ENCODE measurements around the gene INPP5K. TPM values are rescaled to one million over a fixed set of nuclear protein-coding genes. Genes with fewer than 3 reads are reported as not detected.

INPP5K gene
- total RNA-seq, 5 donors from 2014 or later (not counting 1 experiment from before 2014, with no cell fraction given): 91.1 to 184 (median 97.0) TPM

DNA sequence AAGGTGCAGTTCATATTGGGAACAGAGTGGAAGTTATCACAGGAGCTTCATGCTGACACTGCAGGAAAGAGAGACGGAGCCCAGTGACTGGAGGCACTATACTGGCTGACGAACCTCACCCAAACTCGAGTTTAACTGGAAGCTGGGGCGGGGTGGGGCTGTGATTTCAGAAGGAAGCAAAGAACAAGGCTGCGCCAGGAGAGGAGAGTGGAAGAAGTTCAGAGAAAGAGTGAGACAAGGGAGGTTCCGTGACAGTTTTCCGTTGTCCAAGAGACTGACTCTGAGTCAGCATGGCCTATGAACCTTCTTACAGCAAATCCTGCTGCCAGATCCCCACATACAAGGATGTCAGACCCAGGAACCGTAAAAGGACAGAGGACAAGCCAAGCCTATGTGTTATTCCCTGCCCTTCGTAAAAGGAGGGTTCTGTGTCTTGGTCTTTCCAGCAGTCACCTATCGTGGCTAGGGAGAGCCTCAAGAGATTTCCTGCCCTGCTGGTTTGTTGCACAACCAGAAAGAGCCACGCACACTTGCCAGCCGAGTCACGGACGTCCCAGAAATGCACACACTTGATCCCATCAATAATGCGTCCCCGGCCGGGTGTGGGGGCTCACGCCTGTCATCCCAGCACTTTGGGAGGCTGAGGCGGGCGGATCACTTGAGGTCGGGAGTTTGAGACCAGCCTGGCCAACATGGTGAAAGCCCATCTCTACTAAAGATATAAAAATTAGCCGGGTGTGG, 41.1 kb upstream of the INPP5K start:
- CTCF ChIA-PET: no interaction called here
- H3K9me3 Mint-ChIP-seq: no peaks in the 10 kb centered on the region
- H3K27me3 Mint-ChIP-seq: no peaks in the 10 kb centered on the region
- Histone ChIP-seq H3K27me3 (replicated peaks in 1 of 2; ENCODE audit: control insufficient read depth in 2 of 2, extremely low read depth in 1 of 2, insufficient read depth in 2 of 2, low read length in 1 of 2) (no peaks in the 10 kb centered on the region), H3K36me3 (ENCODE audit: control insufficient read depth in 2 of 2, extremely low read depth in 1 of 2, insufficient read depth in 1 of 2, low read length in 1 of 2) (peaks cover 4 to 20% of the 10 kb centered on the region in 2 donors), H3K9me3 (no peaks in the 10 kb centered on the region), H3K4me1 (ENCODE audit: control insufficient read depth in 1 of 2, extremely low read depth in 1 of 2, insufficient read depth in 2 of 2, low read length in 2 of 2) (peaks cover 0 to 12% of the 10 kb centered on the region in 2 experiments), H3K27ac (ENCODE audit: low read length) (no peak overlapping the region), H3K4me3 (ENCODE audit: control insufficient read depth in 1 of 2, extremely low read depth in 1 of 2, low read length in 1 of 2) (no peak overlapping the region)
- no peak for DNase-seq
- H3K4me3 Mint-ChIP-seq: no peak overlapping the region
- H3K36me3 Mint-ChIP-seq: peaks cover 20% of the 10 kb centered on the region
- H3K27ac Mint-ChIP-seq: no peak overlapping the region
- ATAC-seq (replicated peaks in 1 of 4): no peak
- POLR2A ChIA-PET: interaction anchor here in 1 of 2 donors (0.7 kb wide), 1 partner anchor 29 kb away, joined by 3 read pairs; no protein-coding TSS in a partner anchor
- H3K4me1 Mint-ChIP-seq: peaks cover 26 to 40% (median 31%) of the 10 kb centered on the region in 3 donors
- WGBS (ENCODE audit: insufficient coverage): 95% methylated on average over 13 of the region's 22 CpGs

DNA sequence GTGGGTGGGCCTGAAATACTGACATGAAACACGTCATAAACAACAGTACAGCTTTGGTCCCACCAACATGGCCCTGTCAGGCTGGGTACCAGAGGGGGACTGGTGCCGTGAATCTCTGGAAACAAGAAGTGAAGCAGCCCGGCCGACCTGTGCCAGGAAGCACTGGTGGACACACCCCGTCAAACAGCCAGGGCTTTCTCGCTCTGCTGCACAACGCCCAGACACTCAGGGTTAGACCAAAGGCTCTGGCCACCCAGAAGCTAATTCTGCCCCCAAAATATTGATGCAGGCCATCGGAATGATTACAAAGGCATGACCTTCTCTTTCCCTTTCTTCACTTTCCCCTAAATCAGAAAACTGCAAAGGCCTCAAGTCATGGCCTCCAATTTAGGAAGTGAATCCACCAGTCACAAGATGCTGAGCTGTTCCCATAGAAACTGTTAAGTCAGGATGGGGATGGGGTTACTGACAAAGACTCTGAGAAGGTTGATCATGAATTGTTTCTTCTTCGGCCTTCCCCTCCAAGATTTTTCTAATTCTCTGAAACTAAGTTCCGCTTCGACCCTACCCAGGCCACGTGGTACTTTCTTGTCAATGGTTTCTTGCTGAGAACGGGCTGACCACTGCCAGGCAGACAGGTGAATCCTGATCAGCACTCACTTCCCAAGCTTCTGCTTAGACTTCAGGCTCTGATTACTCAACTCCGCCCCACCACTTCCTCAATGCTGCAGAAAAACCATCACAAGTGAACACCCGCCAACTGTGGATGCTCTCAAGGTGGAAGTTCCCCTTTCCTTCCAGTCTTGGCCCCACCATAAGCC, 39.4 kb upstream of the INPP5K start:
- Mint-ChIP-seq H3K4me3 (no peak overlapping the region), H3K4me1 (peaks cover 17 to 31% (median 22%) of the 10 kb centered on the region in 3 donors), H3K27me3 (no peaks in the 10 kb centered on the region), H3K27ac (no peak overlapping the region), H3K36me3 (peaks cover 29% of the 10 kb centered on the region), H3K9me3 (no peaks in the 10 kb centered on the region)
- H3K9me3 ChIP-seq: no peaks in the 10 kb centered on the region
- 83% methylated on average over 14 of the region's 15 CpGs for WGBS (ENCODE audit: insufficient coverage)
- H3K27ac ChIP-seq (ENCODE audit: low read length): no peak overlapping the region
- CTCF ChIA-PET: no interaction called here
- H3K4me1 ChIP-seq (ENCODE audit: control insufficient read depth in 1 of 2, extremely low read depth in 1 of 2, insufficient read depth in 2 of 2, low read length in 2 of 2): peaks cover 0 to 3% of the 10 kb centered on the region in 2 experiments
- peaks cover 7 to 36% of the 10 kb centered on the region in 2 donors for H3K36me3 ChIP-seq (ENCODE audit: control insufficient read depth in 2 of 2, extremely low read depth in 1 of 2, insufficient read depth in 1 of 2, low read length in 1 of 2)
- POLR2A ChIA-PET: no interaction called here
- H3K4me3 ChIP-seq (ENCODE audit: control insufficient read depth in 1 of 2, extremely low read depth in 1 of 2, low read length in 1 of 2): no peak overlapping the region
- no peak for ATAC-seq (replicated peaks in 1 of 4)
- DNase-seq: peak in 2 of 35 experiments; percentile 12 to 41
- H3K27me3 ChIP-seq (replicated peaks in 1 of 2; ENCODE audit: control insufficient read depth in 2 of 2, extremely low read depth in 1 of 2, insufficient read depth in 2 of 2, low read length in 1 of 2): no peaks in the 10 kb centered on the region

DNA sequence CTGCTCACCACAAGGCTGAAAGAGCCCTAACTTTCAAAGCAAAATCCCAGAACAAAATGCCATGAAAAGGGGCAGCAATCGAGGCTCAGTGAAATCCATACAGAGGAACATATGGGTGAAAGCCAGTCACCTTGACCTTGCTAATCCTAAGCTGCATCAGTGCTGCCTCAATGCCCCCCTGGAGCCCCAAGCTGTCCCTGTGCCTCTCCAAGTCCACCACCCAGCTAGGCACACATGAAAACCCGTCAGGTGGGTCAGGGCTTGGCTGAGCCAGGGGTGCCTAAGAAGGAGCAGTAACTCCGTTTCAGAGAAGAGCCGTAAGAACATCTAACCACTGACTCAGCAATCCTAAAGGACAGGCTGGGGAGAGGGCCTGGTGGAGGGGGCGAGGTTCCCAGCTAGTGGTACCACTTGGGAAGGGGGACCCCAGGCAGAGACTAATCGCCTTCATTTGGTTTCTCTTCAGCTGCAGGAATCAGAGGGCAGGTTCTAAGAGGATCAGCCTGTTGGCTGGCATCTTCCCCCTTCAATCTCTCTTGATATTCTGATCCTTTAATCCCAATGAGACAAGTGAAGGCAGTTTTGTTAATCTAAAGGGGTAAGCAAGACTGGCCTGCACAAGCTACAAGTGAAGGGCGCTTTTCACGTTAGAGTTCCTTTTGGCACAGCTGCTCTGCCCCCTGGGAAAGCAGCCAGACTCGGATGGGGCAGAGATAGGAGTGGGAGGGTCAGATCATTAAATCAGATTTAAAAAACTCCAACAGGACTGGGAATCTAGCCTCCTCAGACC, 38.5 kb upstream of the INPP5K start:
- Histone ChIP-seq H3K27me3 (replicated peaks in 1 of 2; ENCODE audit: control insufficient read depth in 2 of 2, extremely low read depth in 1 of 2, insufficient read depth in 2 of 2, low read length in 1 of 2) (no peaks in the 10 kb centered on the region), H3K4me1 (ENCODE audit: control insufficient read depth in 1 of 2, extremely low read depth in 1 of 2, insufficient read depth in 2 of 2, low read length in 2 of 2) (no peaks in the 10 kb centered on the region), H3K36me3 (ENCODE audit: control insufficient read depth in 2 of 2, extremely low read depth in 1 of 2, insufficient read depth in 1 of 2, low read length in 1 of 2) (peaks cover 11 to 45% of the 10 kb centered on the region in 2 donors), H3K4me3 (ENCODE audit: control insufficient read depth in 1 of 2, extremely low read depth in 1 of 2, low read length in 1 of 2) (no peak overlapping the region), H3K27ac (ENCODE audit: low read length) (no peak overlapping the region), H3K9me3 (no peaks in the 10 kb centered on the region)
- WGBS (ENCODE audit: insufficient coverage): 100% methylated on average over 2 of the region's 9 CpGs
- Mint-ChIP-seq H3K36me3 (peaks cover 38% of the 10 kb centered on the region), H3K4me1 (peaks cover 10 to 24% (median 17%) of the 10 kb centered on the region in 3 donors), H3K27me3 (no peaks in the 10 kb centered on the region), H3K4me3 (no peak overlapping the region), H3K9me3 (no peaks in the 10 kb centered on the region), H3K27ac (no peak overlapping the region)
- ATAC-seq (replicated peaks in 1 of 4) (no peak), DNase-seq (no peak)
- POLR2A ChIA-PET: no interaction called here
- CTCF ChIA-PET: no interaction called here

GRCh38 chr17:1553354-1554266, 37.2 kb upstream of the INPP5K start:
- ChIA-PET POLR2A (no interaction called here), CTCF (interaction anchor here in 1 of 2 donors (0.5 kb wide), 1 partner anchor 601 kb away, joined by 7 read pairs; no protein-coding TSS in a partner anchor)
- no peak overlapping the region for H3K27ac Mint-ChIP-seq

GRCh38 chr17:1552932-1553331, 36.5 kb upstream of the INPP5K start:
- Histone ChIP-seq H3K27me3 (replicated peaks in 1 of 2; ENCODE audit: control insufficient read depth in 2 of 2, extremely low read depth in 1 of 2, insufficient read depth in 2 of 2, low read length in 1 of 2) (no peaks in the 10 kb centered on the region), H3K4me3 (ENCODE audit: control insufficient read depth in 1 of 2, extremely low read depth in 1 of 2, low read length in 1 of 2) (no peak overlapping the region), H3K36me3 (ENCODE audit: control insufficient read depth in 2 of 2, extremely low read depth in 1 of 2, insufficient read depth in 1 of 2, low read length in 1 of 2) (peaks cover 13 to 56% of the 10 kb centered on the region in 2 donors), H3K27ac (ENCODE audit: low read length) (no peak overlapping the region), H3K4me1 (ENCODE audit: control insufficient read depth in 1 of 2, extremely low read depth in 1 of 2, insufficient read depth in 2 of 2, low read length in 2 of 2) (no peaks in the 10 kb centered on the region), H3K9me3 (no peaks in the 10 kb centered on the region)
- POLR2A ChIA-PET: no interaction called here
- Mint-ChIP-seq H3K9me3 (no peaks in the 10 kb centered on the region), H3K4me1 (peaks cover 0 to 13% (median 10%) of the 10 kb centered on the region in 3 donors), H3K27ac (no peak overlapping the region), H3K27me3 (no peaks in the 10 kb centered on the region), H3K4me3 (no peak overlapping the region), H3K36me3 (peaks cover 46% of the 10 kb centered on the region)
- CTCF ChIA-PET: no interaction called here
- WGBS (ENCODE audit: insufficient coverage): 92% methylated on average over 7 of the region's 11 CpGs
- no peak for DNase-seq
- no peak for ATAC-seq (replicated peaks in 1 of 4)

More at GRCh38 chr17:1553354-1554266, 37.2 kb upstream of the INPP5K start:
- DNase-seq (no peak), ATAC-seq (replicated peaks in 1 of 4) (no peak)
- no peak overlapping the region for H3K4me3 Mint-ChIP-seq
- Histone ChIP-seq H3K9me3 (no peaks in the 10 kb centered on the region), H3K27ac (ENCODE audit: low read length) (no peak overlapping the region), H3K36me3 (ENCODE audit: control insufficient read depth in 2 of 2, extremely low read depth in 1 of 2, insufficient read depth in 1 of 2, low read length in 1 of 2) (peaks cover 11 to 50% of the 10 kb centered on the region in 2 donors), H3K4me3 (ENCODE audit: control insufficient read depth in 1 of 2, extremely low read depth in 1 of 2, low read length in 1 of 2) (no peak overlapping the region), H3K27me3 (replicated peaks in 1 of 2; ENCODE audit: control insufficient read depth in 2 of 2, extremely low read depth in 1 of 2, insufficient read depth in 2 of 2, low read length in 1 of 2) (no peaks in the 10 kb centered on the region), H3K4me1 (ENCODE audit: control insufficient read depth in 1 of 2, extremely low read depth in 1 of 2, insufficient read depth in 2 of 2, low read length in 2 of 2) (no peaks in the 10 kb centered on the region)
- peaks cover 40% of the 10 kb centered on the region for H3K36me3 Mint-ChIP-seq
- H3K4me1 Mint-ChIP-seq: peaks cover 1 to 13% (median 10%) of the 10 kb centered on the region in 3 donors
- no peaks in the 10 kb centered on the region for H3K27me3 Mint-ChIP-seq
- H3K9me3 Mint-ChIP-seq: no peaks in the 10 kb centered on the region
- 95% methylated on average over 10 of the region's 12 CpGs for WGBS (ENCODE audit: insufficient coverage)
